ENCODE data around the gene PPP1R2.

GRCh38 chr3:195522254-195523023, 20.7 kb downstream of the PPP1R2 start:
- TF ChIP-seq CTCF (IDR thresholded peaks at IDR 0.05), result peak; percentile 72 to 91 (median 75)
- TF ChIP-seq POLR2A (IDR thresholded peaks at IDR 0.05), result no peak
- no peak for TF ChIP-seq POLR2AphosphoS5 (IDR thresholded peaks at IDR 0.05)

All from transverse colon (tissue), 4 donors.